CD4-positive, alpha-beta T cell (primary cell): ENCODE data around the gene FEZF1. TPM values are rescaled to one million over a fixed set of nuclear protein-coding genes. Genes with fewer than 3 reads are reported as not detected.

Source experiments
- ATAC-seq: fragments of 200-7000 bp; cut with Tn5 transposase; one replicate; pipeline ENCODE4 v1.10.0; 2022; ENCODE audit warnings: mild to moderate bottlenecking; ENCODE audit not compliant: poor library complexity
- CTCF ChIA-PET: fragments of 350-600 bp; sonication (Branson Sonifier 250); formaldehyde crosslinking; loops from one replicate; lab custom pipeline; 2021; ENCODE audit warnings: antibody characterized with exemption, inconsistent platforms; lab: Charles Lee
- POLR2A ChIA-PET: fragments of 350-600 bp; sonication (Branson Sonifier 250); formaldehyde crosslinking; loops from one replicate; lab custom pipeline; 2021; ENCODE audit warnings: antibody characterized with exemption, inconsistent platforms; lab: Charles Lee
- DNase-seq, 14 experiments: peaks; one replicate each; pipeline ENCODE4 v3.0.0-alpha.2; 2013 to 2020; ENCODE audit warnings: mixed read lengths in 2 of 14
- H3K27ac ChIP-seq, 2 donors: one replicate each; pipeline versions ENCODE4 v1.5.1 to v1.7.0; 2013; ENCODE audit warnings: low read length in 2 of 2, low read depth in 1 of 2, mild to moderate bottlenecking in 1 of 2
- H3K27me3 ChIP-seq, 2 experiments: 1 replicate in 1 of 2; 2 replicates in 1 of 2; pipeline versions ENCODE4 v1.6.1 to v1.7.0; 2013; ENCODE audit warnings: low read length in 2 of 2, control low read depth in 1 of 2, mild to moderate bottlenecking in 1 of 2, moderate library complexity in 1 of 2; ENCODE audit not compliant: insufficient read depth in 2 of 2, control insufficient read depth in 1 of 2
- H3K36me3 ChIP-seq: one replicate; pipeline ENCODE4 v1.6.1; 2013; ENCODE audit warnings: low read length, control low read depth; ENCODE audit not compliant: insufficient read depth
- H3K4me1 ChIP-seq: one replicate; pipeline ENCODE4 v1.6.1; 2013; ENCODE audit warnings: low read length, control low read depth; ENCODE audit not compliant: insufficient read depth
- H3K4me3 ChIP-seq: one replicate; pipeline ENCODE4 v1.5.1; 2013; ENCODE audit warnings: mild to moderate bottlenecking, low read length, moderate library complexity
- H3K9me3 ChIP-seq, 2 experiments: 1 replicate in 1 of 2; 2 replicates in 1 of 2; pipeline versions ENCODE4 v1.6.1 to v1.7.0; 2013; ENCODE audit warnings: low read length in 2 of 2, mild to moderate bottlenecking in 2 of 2, control low read depth in 1 of 2, moderate library complexity in 1 of 2; ENCODE audit not compliant: control insufficient read depth in 1 of 2, insufficient read depth in 1 of 2
- H3K27ac Mint-ChIP-seq: one replicate; pipeline ENCODE4 v1.8.0; 2020; ENCODE audit warnings: mixed read lengths
- H3K27me3 Mint-ChIP-seq: one replicate; pipeline ENCODE4 v1.8.0; 2021; ENCODE audit warnings: mixed read lengths
- H3K36me3 Mint-ChIP-seq: one replicate; pipeline ENCODE4 v1.8.0; 2021; ENCODE audit warnings: low read depth, mixed read lengths
- H3K4me1 Mint-ChIP-seq: one replicate; pipeline ENCODE4 v1.8.0; 2021; ENCODE audit warnings: low read depth, mixed read lengths
- H3K4me3 Mint-ChIP-seq: one replicate; pipeline ENCODE4 v1.8.0; 2020; ENCODE audit warnings: mild to moderate bottlenecking, mixed read lengths
- H3K9me3 Mint-ChIP-seq: one replicate; pipeline ENCODE4 v1.8.0; 2020; ENCODE audit warnings: mixed read lengths
- intact Hi-C, 2 experiments: fragments of 100-400 bp; cut with DNase I in 1 of 2; cut with micrococcal nuclease in 1 of 2; formaldehyde crosslinking; loops; one replicate each; pipeline versions ENCODE4 v1.15.1 to v1.9.0; 2023 to 2025; cut with DNase I, micrococcal nuclease
- total RNA-seq, 174 experiments: library from RNA in 2 of 174; stranded (reverse) in 2 of 174; gene quantifications; one replicate each; pipeline ENCODE4 v1.2.3 and lab custom pipeline; 2021 to 2026
- TF ChIP-seq, protein P1 (sequence below): fragments of 200-600 bp; IDR thresholded peaks from one replicate; pipeline ENCODE4 v1.8.0; 2022; ENCODE audit warnings: antibody characterized with exemption, mild to moderate bottlenecking

Gene FEZF1
- total RNA-seq, 2 experiments from 2014 or later: not detected

DNA sequence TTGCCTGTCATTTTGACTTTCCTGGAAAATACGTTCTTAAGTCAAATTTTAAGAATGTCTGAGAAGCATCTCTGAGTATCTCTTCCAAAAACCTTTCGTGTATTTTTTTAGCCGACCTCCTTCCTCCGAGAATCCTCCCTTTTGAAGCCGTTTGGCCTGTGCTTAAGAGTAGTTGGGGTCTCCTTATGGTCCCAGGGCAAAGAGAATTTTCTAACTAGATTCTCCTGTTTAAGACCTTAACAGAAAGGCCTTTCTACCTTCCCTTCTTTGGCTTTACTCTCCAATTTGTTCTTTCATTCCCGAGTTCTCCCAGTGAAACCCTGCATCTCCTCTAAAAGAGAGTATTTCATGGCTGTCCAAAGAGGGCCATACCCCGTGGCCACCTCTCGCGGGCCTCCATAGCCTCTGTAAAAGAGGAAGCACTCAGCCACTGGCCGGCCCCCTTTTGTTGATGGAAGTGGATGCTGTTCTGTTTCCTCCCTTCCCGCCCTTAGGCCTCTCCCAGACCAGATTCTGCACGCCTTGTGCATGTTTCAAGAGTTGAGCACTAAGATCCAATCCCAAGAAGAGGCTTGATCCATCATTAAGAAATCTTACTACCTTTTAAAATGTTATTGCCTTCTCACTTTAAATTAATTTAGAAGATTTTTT is 6.6 kb upstream of the FEZF1 start:
- ChIA-PET POLR2A (no interaction called here), CTCF (no interaction called here)
- Histone ChIP-seq H3K27ac (no peak overlapping the region), H3K9me3 (peaks cover 0 to 32% of the 10 kb centered on the region in 2 experiments), H3K4me1 (peaks cover 6% of the 10 kb centered on the region), H3K27me3 (peaks cover 67 to 96% of the 10 kb centered on the region in 2 experiments), H3K4me3 (no peak overlapping the region), H3K36me3 (no peaks in the 10 kb centered on the region)
- intact Hi-C loops: no loop called here
- no peaks in the 10 kb centered on the region for H3K9me3 Mint-ChIP-seq
- ATAC-seq (no peak), DNase-seq (no peak)
- H3K36me3 Mint-ChIP-seq: no peaks in the 10 kb centered on the region
- no peak overlapping the region for H3K27ac Mint-ChIP-seq
- H3K4me1 Mint-ChIP-seq: no peaks in the 10 kb centered on the region
- TF ChIP-seq, protein P1, sequence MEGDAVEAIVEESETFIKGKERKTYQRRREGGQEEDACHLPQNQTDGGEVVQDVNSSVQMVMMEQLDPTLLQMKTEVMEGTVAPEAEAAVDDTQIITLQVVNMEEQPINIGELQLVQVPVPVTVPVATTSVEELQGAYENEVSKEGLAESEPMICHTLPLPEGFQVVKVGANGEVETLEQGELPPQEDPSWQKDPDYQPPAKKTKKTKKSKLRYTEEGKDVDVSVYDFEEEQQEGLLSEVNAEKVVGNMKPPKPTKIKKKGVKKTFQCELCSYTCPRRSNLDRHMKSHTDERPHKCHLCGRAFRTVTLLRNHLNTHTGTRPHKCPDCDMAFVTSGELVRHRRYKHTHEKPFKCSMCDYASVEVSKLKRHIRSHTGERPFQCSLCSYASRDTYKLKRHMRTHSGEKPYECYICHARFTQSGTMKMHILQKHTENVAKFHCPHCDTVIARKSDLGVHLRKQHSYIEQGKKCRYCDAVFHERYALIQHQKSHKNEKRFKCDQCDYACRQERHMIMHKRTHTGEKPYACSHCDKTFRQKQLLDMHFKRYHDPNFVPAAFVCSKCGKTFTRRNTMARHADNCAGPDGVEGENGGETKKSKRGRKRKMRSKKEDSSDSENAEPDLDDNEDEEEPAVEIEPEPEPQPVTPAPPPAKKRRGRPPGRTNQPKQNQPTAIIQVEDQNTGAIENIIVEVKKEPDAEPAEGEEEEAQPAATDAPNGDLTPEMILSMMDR: no peak
- peaks cover 86% of the 10 kb centered on the region for H3K27me3 Mint-ChIP-seq
- no peak overlapping the region for H3K4me3 Mint-ChIP-seq

DNA sequence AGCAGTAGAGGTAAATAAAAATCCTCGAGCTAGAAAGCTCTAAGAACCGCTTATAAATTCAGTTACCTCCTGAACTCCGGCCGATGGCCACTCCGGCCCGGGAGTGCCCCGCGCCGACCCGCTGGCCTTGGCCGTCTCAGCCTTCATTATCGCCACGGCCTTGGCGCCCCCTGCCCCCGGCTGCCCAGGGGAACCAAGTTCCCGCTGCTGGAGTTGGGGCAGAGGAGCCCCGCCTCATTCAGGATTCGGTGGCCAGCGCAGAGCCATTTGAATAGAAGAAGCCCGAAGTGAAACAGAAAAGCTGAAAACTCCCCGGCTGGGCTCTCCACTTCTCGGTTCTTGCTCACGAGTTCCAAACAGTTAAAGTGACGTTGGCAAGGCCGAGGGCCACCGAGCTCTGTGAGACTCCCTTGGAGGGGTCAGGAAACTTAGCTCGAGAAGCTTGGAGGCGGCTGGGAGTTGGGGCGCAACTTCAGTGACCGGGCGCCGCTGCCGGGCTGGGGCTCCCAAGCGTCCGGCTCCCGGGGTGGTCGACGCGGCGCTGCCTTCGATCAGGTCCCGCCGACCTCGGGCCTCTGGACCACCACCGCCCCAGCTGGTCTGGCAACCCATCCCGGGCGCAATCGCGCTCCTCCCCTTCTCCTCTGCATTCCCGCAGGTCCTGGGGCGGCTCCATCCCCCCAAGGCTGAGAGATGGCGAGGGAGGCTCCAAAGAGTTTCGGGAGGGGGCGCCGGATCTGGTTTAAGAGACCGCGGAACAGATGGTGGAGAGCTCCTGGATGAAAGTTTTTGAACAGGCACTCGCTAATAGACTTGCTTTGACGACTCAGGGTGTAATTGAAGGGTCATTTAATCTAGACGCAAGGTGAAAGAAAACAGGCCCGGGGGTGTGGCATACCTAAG is 5.8 kb upstream of the FEZF1 start:
- Histone ChIP-seq H3K27me3 (peaks cover 67 to 96% of the 10 kb centered on the region in 2 experiments), H3K4me1 (peaks cover 6% of the 10 kb centered on the region), H3K27ac (no peak overlapping the region), H3K4me3 (no peak overlapping the region), H3K36me3 (no peaks in the 10 kb centered on the region), H3K9me3 (peaks cover 0 to 35% of the 10 kb centered on the region in 2 experiments)
- TF ChIP-seq, protein P1: no peak
- no peak for DNase-seq
- intact Hi-C loops: no loop called here
- ATAC-seq: no peak
- no peaks in the 10 kb centered on the region for H3K36me3 Mint-ChIP-seq
- H3K4me1 Mint-ChIP-seq: no peaks in the 10 kb centered on the region
- CTCF ChIA-PET: no interaction called here
- H3K9me3 Mint-ChIP-seq: no peaks in the 10 kb centered on the region
- peaks cover 82% of the 10 kb centered on the region for H3K27me3 Mint-ChIP-seq
- no peak overlapping the region for H3K4me3 Mint-ChIP-seq
- POLR2A ChIA-PET: no interaction called here
- H3K27ac Mint-ChIP-seq: no peak overlapping the region

DNA sequence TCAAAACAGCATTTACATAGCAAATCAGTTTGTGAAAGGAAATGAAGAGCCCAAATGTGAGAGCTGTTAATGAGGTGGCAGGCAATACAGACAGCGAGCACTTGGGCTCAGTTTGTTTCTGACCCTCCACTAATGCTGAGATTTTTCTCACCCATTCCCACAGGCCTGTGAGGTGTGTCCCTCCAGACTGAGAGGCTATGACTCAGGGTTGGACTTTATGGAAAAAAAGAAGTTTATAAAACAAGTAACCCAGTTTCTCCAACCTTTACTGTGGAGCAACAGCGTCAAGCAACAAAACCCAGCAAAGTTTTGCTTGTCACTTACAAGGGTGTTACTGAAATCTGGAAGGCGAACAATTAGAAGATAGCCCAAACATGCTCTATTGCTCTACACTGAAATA is 4.9 kb upstream of the FEZF1 start:
- H3K27me3 Mint-ChIP-seq: peaks cover 80% of the 10 kb centered on the region
- POLR2A ChIA-PET: no interaction called here
- Histone ChIP-seq H3K27ac (no peak overlapping the region), H3K9me3 (peaks cover 0 to 38% of the 10 kb centered on the region in 2 experiments), H3K27me3 (peaks cover 67 to 96% of the 10 kb centered on the region in 2 experiments), H3K4me1 (peaks cover 6% of the 10 kb centered on the region), H3K36me3 (no peaks in the 10 kb centered on the region), H3K4me3 (no peak overlapping the region)
- ATAC-seq (no peak), DNase-seq (no peak)
- H3K4me1 Mint-ChIP-seq: no peaks in the 10 kb centered on the region
- H3K27ac Mint-ChIP-seq: no peak overlapping the region
- no peak overlapping the region for H3K4me3 Mint-ChIP-seq
- H3K36me3 Mint-ChIP-seq: no peaks in the 10 kb centered on the region
- H3K9me3 Mint-ChIP-seq: no peaks in the 10 kb centered on the region
- CTCF ChIA-PET: no interaction called here
- intact Hi-C loops: no loop called here
- TF ChIP-seq, protein P1: no peak
